ENCODE measurements around the gene DLX5. TPM values are rescaled to one million over a fixed set of nuclear protein-coding genes. Genes with fewer than 3 reads are reported as not detected.

DLX5 gene
- total RNA-seq, 4 donors from 2014 or later = 0.54 to 1.5 (median 0.67) TPM; not detected in 1

GRCh38 chr7:97020996-97021746, 3.5 kb downstream of the DLX5 start:
- Histone ChIP-seq H3K4me1 (peaks cover 19 to 45% of the 10 kb centered on the region in 2 donors), H3K27me3 (peaks cover 49% of the 10 kb centered on the region), H3K4me3 (replicated peaks in 1 of 3) (no peak overlapping the region)

GRCh38 chr7:97020601-97020995, 4.0 kb downstream of the DLX5 start:
- no peak overlapping the region for H3K27ac ChIP-seq
- 23 to 38% methylated on average over 17 of the region's 17 CpGs for WGBS, 2 donors
- no peak for TF ChIP-seq POLR2A (IDR thresholded peaks at IDR 0.05)
- no peak for TF ChIP-seq CTCF (IDR thresholded peaks at IDR 0.05)
- H3K9me3 ChIP-seq = no peaks in the 10 kb centered on the region
- H3K4me1 ChIP-seq = peaks cover 19 to 45% of the 10 kb centered on the region in 2 donors
- intact Hi-C loops (cut with DNase I) = no loop called here
- no peaks in the 10 kb centered on the region for H3K36me3 ChIP-seq
- H3K4me3 ChIP-seq (replicated peaks in 1 of 3) = no peak overlapping the region
- peaks cover 49% of the 10 kb centered on the region for H3K27me3 ChIP-seq
- no peak for DNase-seq

More at GRCh38 chr7:97020996-97021746, 3.5 kb downstream of the DLX5 start:
- 11 to 16% methylated on average over 21 to 48 of the region's 67 CpGs for WGBS, 2 donors
- H3K36me3 ChIP-seq = no peaks in the 10 kb centered on the region
- intact Hi-C loops (cut with DNase I) = no loop called here
- TF ChIP-seq POLR2A (IDR thresholded peaks at IDR 0.05) (no peak), CTCF (IDR thresholded peaks at IDR 0.05) (no peak)
- no peak overlapping the region for H3K27ac ChIP-seq
- DNase-seq = no peak
- H3K9me3 ChIP-seq = no peaks in the 10 kb centered on the region

- WGBS, 2 donors = 33 to 43% methylated on average over 5 of the region's 5 CpGs
- DNase-seq = no peak
- TF ChIP-seq POLR2A (IDR thresholded peaks at IDR 0.05) = no peak
- no peak for TF ChIP-seq CTCF (IDR thresholded peaks at IDR 0.05)
- Histone ChIP-seq H3K27me3 (peaks cover 46% of the 10 kb centered on the region), H3K4me3 (replicated peaks in 1 of 3) (no peak overlapping the region), H3K9me3 (no peaks in the 10 kb centered on the region), H3K27ac (no peak overlapping the region), H3K4me1 (peaks cover 17 to 45% of the 10 kb centered on the region in 2 donors), H3K36me3 (no peaks in the 10 kb centered on the region)
- intact Hi-C loops (cut with DNase I) = no loop called here
Measured at GRCh38 chr7:97019710-97020225, 4.9 kb downstream of the DLX5 start.

GRCh38 chr7:97018791-97019531, 5.7 kb downstream of the DLX5 start:
- TF ChIP-seq CTCF (IDR thresholded peaks at IDR 0.05) (no peak), POLR2A (IDR thresholded peaks at IDR 0.05) (no peak)
- intact Hi-C loops (cut with DNase I) = no loop called here
- H3K27me3 ChIP-seq = peaks cover 44% of the 10 kb centered on the region
- H3K4me1 ChIP-seq = peaks cover 12 to 36% of the 10 kb centered on the region in 2 donors
- no peaks in the 10 kb centered on the region for H3K36me3 ChIP-seq
- no peak overlapping the region for H3K4me3 ChIP-seq (replicated peaks in 1 of 3)
- DNase-seq = no peak
- no peaks in the 10 kb centered on the region for H3K9me3 ChIP-seq
- H3K27ac ChIP-seq = no peak overlapping the region
- 25 to 34% methylated on average over 18 to 19 of the region's 19 CpGs for WGBS, 2 donors
